HUES64 (cell line): ENCODE data around the gene NSG1.

Source experiments
- H3K27ac ChIP-seq: 2 replicates; pipeline ENCODE4 v1.7.0; 2013; ENCODE audit warnings: low read depth, low read length, inconsistent platforms
- H3K27me3 ChIP-seq: 2 replicates; pipeline ENCODE4 v1.6.1; 2013; ENCODE audit warnings: mild to moderate bottlenecking, low read length; ENCODE audit not compliant: insufficient read depth
- H3K36me3 ChIP-seq: 2 replicates; pipeline ENCODE4 v1.6.1; 2013; ENCODE audit warnings: mild to moderate bottlenecking, low read length; ENCODE audit not compliant: insufficient read depth
- H3K4me1 ChIP-seq: 2 replicates; pipeline ENCODE4 v1.6.1; 2013; ENCODE audit warnings: mild to moderate bottlenecking, low read length, moderate library complexity; ENCODE audit not compliant: insufficient read depth
- H3K4me3 ChIP-seq: 2 replicates; pipeline ENCODE4 v1.5.1; 2013; ENCODE audit warnings: mild to moderate bottlenecking, low read length, moderate library complexity
- H3K9ac ChIP-seq: 2 replicates; pipeline ENCODE4 v1.6.1; 2013; ENCODE audit warnings: mild to moderate bottlenecking, low read depth, low read length
- H3K9me3 ChIP-seq: 2 replicates; pipeline ENCODE4 v1.6.1; 2013; ENCODE audit warnings: low read depth, low read length; ENCODE audit not compliant: insufficient read depth
- WGBS: fragments of 150-250, 120-280 bp; methylation state at CpG from one replicate; pipeline ENCODE4 v1.1.7; 2013; ENCODE audit warnings: missing lambda C conversion rate; 5-methylcytosine and 5-hydroxymethylcytosine counted together

The NSG1 gene

GRCh38 chr4:4376074-4376473 is 10.8 kb upstream of the NSG1 start:
- H3K4me3 ChIP-seq: no peak overlapping the region
- peaks cover 3% of the 10 kb centered on the region; the same call in 1 of the 2 replicates for H3K27me3 ChIP-seq
- no peaks in the 10 kb centered on the region for H3K36me3 ChIP-seq
- 0 out of 2 replicates have a peak, but pooled peaks cover 6% of the 10 kb centered on the region for H3K4me1 ChIP-seq
- H3K9ac ChIP-seq: no peak overlapping the region
- H3K9me3 ChIP-seq: no peaks in the 10 kb centered on the region
- 90% methylated on average over 3 of the region's 4 CpGs for WGBS
- no peak overlapping the region for H3K27ac ChIP-seq

- H3K27ac ChIP-seq: no peak overlapping the region
- H3K36me3 ChIP-seq: no peaks in the 10 kb centered on the region
- no peak overlapping the region for H3K4me3 ChIP-seq
- H3K4me1 ChIP-seq: 0 out of 2 replicates have a peak, but pooled peaks cover 6% of the 10 kb centered on the region
- no peak overlapping the region for H3K9ac ChIP-seq
- WGBS: 95% methylated on average over 12 of the region's 12 CpGs
- peaks cover 4% of the 10 kb centered on the region; the same call in 1 of the 2 replicates for H3K27me3 ChIP-seq
- H3K9me3 ChIP-seq: no peaks in the 10 kb centered on the region
Observed at GRCh38 chr4:4377191-4377590, 9.7 kb upstream of the NSG1 start.

GRCh38 chr4:4377732-4378460 is 9.0 kb upstream of the NSG1 start:
- no peak overlapping the region for H3K9ac ChIP-seq
- no peak overlapping the region for H3K4me3 ChIP-seq
- H3K4me1 ChIP-seq: 0 out of 2 replicates have a peak, but pooled peaks cover 6% of the 10 kb centered on the region
- H3K36me3 ChIP-seq: no peaks in the 10 kb centered on the region
- peaks cover 11% of the 10 kb centered on the region; the same call in 1 of the 2 replicates for H3K27me3 ChIP-seq
- H3K9me3 ChIP-seq: no peaks in the 10 kb centered on the region
- 93% methylated on average over 23 of the region's 23 CpGs for whole genome bisulfite sequencing
- H3K27ac ChIP-seq: no peak overlapping the region

GRCh38 chr4:4379540-4380087 is 7.3 kb upstream of the NSG1 start:
- WGBS: 60% methylated on average over 6 of the region's 6 CpGs
- H3K27ac ChIP-seq: no peak overlapping the region
- no peak overlapping the region for H3K9ac ChIP-seq
- H3K27me3 ChIP-seq: peaks cover 24% of the 10 kb centered on the region
- no peaks in the 10 kb centered on the region for H3K36me3 ChIP-seq
- H3K4me1 ChIP-seq: 0 out of 2 replicates have a peak, but pooled peaks cover 6% of the 10 kb centered on the region
- no peak overlapping the region for H3K4me3 ChIP-seq
- H3K9me3 ChIP-seq: no peaks in the 10 kb centered on the region

- H3K4me3 ChIP-seq: no peak overlapping the region
- H3K9ac ChIP-seq: no peak overlapping the region
- H3K9me3 ChIP-seq: no peaks in the 10 kb centered on the region
- H3K36me3 ChIP-seq: no peaks in the 10 kb centered on the region
- peaks cover 56% of the 10 kb centered on the region for H3K27me3 ChIP-seq
- 88% methylated on average over 3 of the region's 3 CpGs for WGBS
- 0 out of 2 replicates have a peak, but pooled peaks cover 6% of the 10 kb centered on the region for H3K4me1 ChIP-seq
- no peak overlapping the region for H3K27ac ChIP-seq
Observed at GRCh38 chr4:4383085-4383484, 3.8 kb upstream of the NSG1 start.

DNA sequence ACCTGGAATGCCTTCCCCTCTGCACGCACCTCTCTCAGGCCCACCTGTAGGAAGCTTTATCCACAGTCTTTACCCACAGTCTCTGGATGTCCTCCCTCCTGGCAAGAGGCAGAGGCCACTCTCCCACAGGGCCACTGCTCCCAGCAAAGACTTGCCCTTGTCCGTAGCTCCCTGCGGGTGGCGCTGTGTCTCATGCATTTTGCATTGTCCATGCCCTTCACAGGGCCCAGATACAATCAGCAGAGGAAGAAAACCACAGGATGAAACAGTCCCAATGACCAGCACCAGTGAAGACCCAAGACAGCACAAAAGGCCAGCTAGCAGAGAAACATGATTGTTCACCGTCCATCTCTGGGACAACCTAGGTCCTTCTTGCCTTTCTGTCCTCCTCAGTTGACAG is 2.1 kb upstream of the NSG1 start:
- H3K9me3 ChIP-seq: no peaks in the 10 kb centered on the region
- WGBS: 48% methylated on average over 5 of the region's 5 CpGs
- H3K4me1 ChIP-seq: 0 out of 2 replicates have a peak, but pooled peaks cover 4% of the 10 kb centered on the region
- no peak overlapping the region for H3K4me3 ChIP-seq
- peaks cover 74% of the 10 kb centered on the region for H3K27me3 ChIP-seq
- H3K36me3 ChIP-seq: no peaks in the 10 kb centered on the region
- no peak overlapping the region for H3K27ac ChIP-seq
- no peak overlapping the region for H3K9ac ChIP-seq

DNA sequence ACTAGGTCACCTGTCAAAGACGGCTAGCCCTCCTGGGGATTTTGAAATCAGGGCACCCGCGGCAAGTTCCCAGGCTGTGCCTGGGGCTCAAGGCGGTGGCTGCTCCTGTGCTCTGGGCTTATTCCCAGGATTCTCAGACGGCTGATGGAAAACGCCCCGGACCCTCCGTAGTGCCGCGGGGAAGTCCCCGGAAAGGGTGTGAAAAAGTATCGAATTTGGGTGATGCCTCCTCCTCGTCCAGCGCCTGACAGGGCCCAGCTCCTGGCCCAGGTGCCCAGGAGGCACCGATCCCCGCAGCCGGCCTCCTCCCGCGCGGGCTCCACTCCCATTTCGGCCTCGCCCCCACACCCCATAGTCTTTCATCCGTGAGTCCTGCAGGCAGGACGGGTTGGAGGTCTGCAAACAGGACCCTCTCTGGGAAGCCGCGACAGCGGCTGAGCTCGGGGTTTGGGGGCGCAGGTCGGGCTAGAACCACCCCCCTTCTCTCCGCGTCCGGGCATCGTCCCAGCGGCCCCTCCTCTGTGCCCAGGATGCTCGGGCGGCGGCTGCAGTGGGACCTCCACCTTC is 1.1 kb upstream of the NSG1 start:
- no peak overlapping the region for H3K9ac ChIP-seq
- 5% methylated on average over 38 of the region's 38 CpGs for WGBS
- no peaks in the 10 kb centered on the region for H3K4me1 ChIP-seq
- H3K9me3 ChIP-seq: no peaks in the 10 kb centered on the region
- H3K27ac ChIP-seq: no peak overlapping the region
- H3K36me3 ChIP-seq: no peaks in the 10 kb centered on the region
- H3K27me3 ChIP-seq: peaks cover 81% of the 10 kb centered on the region
- H3K4me3 ChIP-seq: peak overlapping the region; percentile 67

DNA sequence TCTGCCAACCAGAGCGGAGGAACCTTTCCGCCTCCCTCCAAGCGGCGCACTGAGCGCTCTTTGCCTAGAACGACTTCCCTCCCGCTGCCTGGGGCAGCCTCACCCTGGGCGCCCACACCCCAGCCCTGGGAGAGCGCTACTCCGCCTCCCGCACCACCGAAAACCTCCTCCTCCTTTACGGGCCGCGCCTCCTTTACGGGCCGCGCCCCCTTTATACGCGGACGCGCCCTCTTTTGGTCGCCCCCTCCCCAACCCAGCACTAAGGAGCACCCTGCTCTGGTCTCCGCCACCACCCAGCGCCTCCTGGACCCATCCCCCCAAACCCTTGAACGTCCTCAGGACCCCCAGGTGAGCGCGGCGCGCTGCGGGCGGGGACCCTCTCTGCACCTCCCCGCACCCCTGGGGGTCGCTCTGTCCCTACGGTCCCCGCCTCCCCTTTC is 586 bp upstream of the NSG1 start:
- H3K27me3 ChIP-seq: peaks cover 81% of the 10 kb centered on the region
- H3K27ac ChIP-seq: no peak overlapping the region
- no peaks in the 10 kb centered on the region; the same call in 1 of the 2 replicates for H3K36me3 ChIP-seq
- H3K4me3 ChIP-seq: peak overlapping the region; percentile 67
- peak overlapping the region; percentile 63 for H3K9ac ChIP-seq
- no peaks in the 10 kb centered on the region for H3K9me3 ChIP-seq
- under 1% methylated on average over 36 of the region's 36 CpGs for WGBS
- H3K4me1 ChIP-seq: no peaks in the 10 kb centered on the region

- Histone ChIP-seq H3K4me3 (peak overlapping the region; percentile 67), H3K27me3 (peaks cover 75% of the 10 kb centered on the region), H3K9me3 (no peaks in the 10 kb centered on the region), H3K36me3 (peaks cover 6% of the 10 kb centered on the region; the same call in 1 of the 2 replicates), H3K4me1 (no peaks in the 10 kb centered on the region), H3K27ac (no peak overlapping the region), H3K9ac (peak overlapping the region; percentile 24; the same call in 1 of the 2 replicates)
- WGBS: 3% methylated on average over 62 of the region's 62 CpGs
Observed at GRCh38 chr4:4387531-4388310, 819 bp downstream of the NSG1 start.

DNA sequence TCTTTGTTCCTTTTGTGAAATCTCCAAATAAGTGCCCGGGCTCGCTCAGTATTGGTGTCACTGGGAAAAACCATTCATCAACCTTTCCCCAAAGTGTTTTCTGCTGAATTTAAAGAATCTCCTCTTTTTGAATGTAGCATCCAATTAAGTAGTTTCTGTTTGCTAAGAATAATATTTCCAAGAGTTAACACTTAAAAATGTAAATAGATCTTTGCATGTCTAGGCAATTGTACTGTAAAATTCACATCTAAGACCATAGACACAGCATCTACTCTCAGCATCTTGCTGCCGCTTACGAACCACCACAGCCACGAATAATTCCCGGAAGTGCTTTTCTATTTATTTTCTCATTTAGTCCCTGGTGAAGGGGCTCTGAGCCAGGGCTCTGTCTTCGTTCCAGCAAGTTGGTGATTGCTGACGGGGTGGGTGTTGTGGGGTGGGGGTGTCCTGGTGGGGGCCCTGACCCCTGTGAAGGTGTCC is 1.4 kb downstream of the NSG1 start:
- Histone ChIP-seq H3K36me3 (peaks cover 6% of the 10 kb centered on the region; the same call in 1 of the 2 replicates), H3K27ac (no peak overlapping the region), H3K9me3 (no peaks in the 10 kb centered on the region), H3K27me3 (peaks cover 70% of the 10 kb centered on the region), H3K9ac (no peak overlapping the region), H3K4me1 (no peaks in the 10 kb centered on the region), H3K4me3 (peak overlapping the region; percentile 67; the same call in 1 of the 2 replicates)
- 63% methylated on average over 8 of the region's 8 CpGs for WGBS
